HG02610 (cell line): ENCODE measurements around the gene EXTL1.

Experiments
- ATAC-seq: cut with Tn5 transposase; IDR thresholded peaks from one replicate; pipeline ENCODE4 v1.9.1; 2021; ENCODE audit warnings: mild to moderate bottlenecking, moderate library complexity; ENCODE audit not compliant: unreplicated experiment

EXTL1 gene

DNA sequence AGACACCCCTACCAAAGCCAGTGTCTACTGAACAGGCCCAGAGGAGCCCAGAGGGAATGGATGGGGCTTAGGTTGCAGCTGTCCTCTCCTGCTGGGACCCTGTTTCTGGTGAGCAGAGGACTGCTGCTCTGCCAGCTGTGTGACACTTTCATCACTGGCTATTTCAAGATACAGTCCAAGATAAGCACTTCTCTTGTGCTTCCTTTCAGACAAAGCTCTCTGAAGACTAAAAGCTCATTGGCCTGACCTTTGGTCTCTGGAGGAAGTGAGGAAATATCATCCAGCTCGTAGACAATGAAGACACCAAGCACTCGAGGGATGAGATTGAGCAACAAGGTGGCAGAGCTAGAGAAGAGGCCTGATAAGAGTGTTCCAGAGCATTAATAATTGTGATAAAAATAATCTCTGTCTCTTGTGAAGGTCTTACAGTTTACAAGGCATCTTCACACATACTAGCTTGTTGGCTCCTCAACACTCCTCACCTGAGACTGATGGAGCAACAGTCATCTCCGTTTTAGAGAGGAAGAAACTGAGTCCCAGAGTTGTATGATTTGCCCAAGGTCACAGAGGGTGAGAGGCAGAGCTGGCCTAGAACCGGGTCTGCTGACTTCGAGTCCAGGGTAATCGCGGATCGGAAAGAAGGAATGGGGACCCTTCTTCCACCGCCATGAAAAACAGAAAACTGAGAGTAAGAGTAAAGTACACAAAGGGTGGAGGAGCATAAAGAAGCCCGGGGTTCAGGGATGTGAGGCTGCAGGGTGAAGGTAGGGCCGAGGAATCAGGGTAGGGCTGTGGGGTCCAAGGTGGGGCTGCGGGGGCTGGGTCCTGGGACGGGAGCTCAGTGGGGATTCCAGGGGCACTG, 24.4 kb upstream of the EXTL1 start:
- no peak for ATAC-seq

DNA sequence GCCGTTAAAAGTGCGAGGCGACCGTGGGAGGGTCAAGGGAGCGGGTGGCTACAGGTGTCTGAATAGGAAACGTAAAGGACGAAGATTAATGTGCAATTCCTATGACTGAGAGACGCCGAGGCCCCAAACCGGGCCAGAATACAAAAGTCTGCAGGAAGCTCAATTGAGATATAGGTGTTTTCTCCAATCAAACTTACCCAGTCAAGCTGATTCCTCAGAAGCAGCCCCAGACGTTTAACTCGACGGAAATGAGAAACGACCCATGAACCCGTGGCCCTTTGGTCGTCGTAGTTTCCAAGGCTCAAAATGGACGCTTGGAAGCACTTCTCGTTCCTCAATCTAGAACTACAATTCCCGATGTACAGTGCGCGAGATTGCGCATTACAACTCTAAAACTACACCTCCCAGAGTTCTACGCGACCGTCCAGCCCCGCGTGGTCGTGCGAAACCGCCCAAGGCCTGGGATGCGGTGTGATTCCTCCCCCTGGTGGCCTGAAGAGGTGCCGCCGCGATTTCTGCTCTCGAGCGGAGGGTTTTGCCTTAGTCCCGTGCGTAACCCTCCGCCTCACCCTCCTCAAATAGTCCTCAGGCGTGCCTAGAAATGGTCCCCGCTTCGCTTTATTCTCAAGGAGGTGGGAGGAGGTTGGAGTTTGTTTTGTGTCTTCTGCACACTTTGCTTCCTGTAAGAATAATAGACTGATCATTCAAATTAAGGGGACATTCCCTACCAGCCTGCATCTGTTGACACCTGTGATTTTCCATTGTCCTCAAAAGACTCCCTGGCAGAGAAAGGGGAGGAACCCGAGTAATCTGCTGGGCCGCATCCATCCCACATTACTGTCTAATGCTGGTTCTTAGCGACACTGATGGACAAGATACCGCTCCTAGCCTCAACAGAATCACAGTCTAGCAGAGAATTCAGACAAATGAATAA, 23.5 kb upstream of the EXTL1 start, which contains the start of gene PAFAH2:
TSS of gene PAFAH2 (minus strand) at position 236 of the 934 bp plus-strand sequence. CDS start 7,247 bp downstream, outside the sequence.
- ATAC-seq, result peak; percentile 93

DNA sequence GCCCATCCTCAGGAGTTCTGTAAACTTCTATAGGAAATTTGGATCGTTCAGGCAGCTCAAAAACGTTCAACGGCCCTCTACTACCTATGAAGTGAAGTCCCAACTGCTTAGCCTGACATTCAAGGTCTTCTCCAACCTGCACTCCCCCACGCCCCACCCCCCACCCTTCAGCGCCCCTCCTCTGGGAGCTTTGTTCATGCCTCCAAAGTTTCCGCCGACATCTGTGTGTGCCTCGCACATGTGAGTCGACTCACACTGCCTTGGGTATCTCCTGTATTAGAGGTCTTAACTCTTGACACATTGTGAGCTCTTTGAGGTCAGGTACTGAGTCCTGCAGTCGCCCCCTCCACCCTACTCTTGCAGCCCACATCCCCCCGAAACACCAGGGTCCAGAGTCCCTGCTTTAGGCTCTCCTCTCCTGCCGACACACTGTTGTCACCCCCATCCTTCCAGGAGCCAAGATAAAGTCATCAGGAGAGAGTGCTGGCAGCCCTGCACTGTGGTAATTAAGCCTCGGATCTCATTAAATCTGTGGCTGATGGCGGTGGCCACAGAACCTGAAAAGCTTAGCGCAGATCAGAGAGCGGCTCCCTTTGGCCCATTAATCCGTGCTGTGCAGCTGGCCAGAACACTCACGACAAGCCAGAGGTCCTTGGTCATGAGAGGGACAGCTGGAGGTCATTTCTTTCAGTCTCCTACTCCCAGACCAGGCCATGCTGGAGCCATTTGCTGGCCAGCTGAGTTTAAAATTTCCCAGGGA, 22.4 kb upstream of the EXTL1 start:
- no peak for ATAC-seq

DNA sequence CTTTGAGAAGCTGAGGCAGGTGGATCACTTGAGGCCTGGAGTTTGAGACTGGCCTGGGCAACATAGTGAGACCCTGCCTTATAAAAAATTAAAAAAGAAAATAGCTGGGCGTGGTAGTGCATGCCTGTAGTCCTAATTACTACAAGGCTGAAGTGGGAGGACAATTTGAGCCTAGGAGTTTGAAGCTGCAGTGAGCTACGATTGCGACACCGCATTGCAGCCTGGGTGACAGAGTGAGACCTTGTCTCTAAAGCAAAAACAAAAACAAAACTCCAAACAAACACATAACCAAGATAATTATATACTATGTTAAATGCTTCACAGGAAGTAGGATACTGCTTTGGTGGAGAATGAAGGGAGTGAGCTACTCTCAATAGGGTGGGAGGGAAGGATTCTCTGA, 18.3 kb upstream of the EXTL1 start:
- ATAC-seq, result no peak

DNA sequence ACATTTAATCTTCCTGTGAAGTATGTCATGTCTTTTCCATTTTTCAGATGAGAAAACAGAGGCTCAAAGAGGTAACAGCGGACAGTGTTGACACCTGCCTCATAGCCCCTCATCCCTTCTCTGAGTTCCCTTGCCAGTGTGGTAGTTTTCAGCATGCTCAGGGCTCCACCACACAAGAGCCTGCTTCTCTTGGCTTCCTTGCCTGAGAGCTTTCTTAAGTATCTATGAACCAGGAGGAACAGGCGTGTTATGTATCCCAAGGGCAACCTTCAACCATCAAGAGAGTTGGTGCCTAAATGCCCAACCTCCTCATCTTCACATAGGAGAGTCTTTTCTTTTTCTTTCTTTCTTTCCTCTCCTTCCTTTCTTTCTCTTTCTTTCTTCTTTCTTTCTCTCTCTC, 17.8 kb upstream of the EXTL1 start:
- no peak for ATAC-seq

DNA sequence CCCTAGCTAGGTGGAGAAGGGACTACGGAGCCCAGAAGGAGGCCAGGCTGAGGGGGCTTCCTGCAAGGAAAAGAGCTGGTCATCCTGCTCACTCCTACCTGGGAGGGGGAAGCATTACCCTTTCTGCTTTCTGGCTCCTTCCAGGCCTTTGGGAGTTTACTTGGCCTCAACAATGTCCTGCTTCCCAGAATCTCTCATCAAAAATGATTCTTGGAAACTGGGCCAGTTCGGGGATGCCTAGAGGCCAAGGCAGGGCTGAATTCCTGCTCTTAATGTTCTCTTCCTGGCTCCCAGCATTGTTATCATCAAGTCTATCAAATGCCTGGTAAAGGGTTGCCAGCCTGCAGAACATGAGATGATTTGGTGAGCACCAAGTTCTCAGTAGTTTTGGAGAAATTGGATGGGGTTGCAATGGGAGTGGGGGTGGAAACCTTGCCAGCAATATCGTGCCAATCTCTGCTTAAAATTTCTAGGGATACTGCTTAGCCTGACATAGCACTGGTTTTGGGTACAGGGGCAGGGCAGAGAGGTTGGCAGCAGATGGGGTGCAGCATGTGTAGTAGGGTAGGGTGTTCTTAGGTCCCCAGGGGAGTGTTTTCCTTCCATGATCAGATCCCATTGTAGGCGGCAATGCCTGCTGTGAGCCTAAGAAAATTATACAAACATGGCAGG, 16.0 kb upstream of the EXTL1 start:
- no peak for ATAC-seq

DNA sequence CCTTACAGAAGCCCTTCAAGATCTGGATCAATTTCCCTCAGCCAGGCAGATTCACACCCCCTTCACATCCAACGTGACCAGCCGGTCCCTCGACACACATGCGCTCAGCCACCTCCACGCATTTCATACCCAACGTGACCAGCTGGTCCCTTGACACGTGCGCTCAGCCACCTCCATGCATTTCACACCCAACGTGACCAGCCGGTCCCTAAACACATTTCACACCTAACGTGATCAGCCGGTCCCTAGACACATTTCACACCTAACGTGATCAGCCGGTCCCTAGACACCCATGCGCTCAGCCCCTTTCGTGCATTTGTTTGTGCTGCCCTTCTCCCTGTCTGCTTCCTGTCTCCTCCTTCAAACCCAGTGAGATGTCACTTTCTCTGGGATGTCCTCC, 14.9 kb upstream of the EXTL1 start:
- no peak for ATAC-seq

DNA sequence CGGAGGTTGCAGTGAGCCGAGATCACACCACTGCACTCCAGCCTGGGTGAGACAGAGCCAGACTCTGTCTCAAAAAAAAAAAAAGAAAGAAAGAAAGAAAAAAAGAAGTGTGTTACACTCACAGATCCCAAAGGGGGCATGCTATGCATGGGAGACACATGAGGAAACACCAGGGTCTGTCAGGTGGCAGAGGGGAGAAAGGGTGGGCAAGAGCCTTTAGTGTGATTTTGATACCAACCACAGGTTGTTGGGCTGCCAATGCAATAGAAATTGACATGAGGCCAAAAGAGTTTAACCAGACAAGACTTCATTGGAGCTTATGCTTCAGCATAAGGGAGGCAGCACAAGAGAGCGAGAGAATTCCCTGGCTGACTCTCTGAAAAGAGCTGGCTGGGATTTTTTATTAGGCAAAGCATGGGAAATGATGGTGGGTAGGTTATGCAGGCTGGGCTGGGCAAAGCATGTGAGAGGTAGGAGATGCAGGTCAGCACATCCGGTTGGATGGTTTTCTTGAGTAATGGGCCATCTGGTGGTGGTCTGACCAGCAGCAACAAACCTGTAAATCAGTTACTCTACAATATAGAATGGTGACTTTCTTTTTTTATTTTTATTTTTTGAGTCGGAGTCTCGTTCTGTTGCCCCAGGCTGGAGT, 11.7 kb upstream of the EXTL1 start:
- no peak for ATAC-seq

DNA sequence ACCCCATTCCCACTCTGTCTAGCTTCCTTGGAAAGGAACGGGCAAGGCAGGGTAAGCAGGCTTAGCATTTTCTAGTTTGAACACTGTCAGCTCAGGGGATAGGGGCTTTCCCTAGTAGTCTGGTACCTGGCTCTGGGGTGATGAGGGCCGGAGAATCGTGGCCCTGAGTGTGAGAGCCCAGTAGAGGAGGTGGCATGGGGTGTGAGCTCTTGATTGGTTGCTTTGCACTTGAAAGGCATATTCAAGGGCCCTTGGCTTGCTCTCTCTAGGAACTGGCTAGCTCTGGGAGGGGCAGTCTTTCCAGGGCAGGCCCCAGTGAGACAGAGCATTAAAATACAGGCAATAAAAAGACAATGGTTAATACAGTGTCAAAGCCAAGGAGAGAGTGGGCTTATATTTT, 10.8 kb upstream of the EXTL1 start:
- ATAC-seq, result no peak

DNA sequence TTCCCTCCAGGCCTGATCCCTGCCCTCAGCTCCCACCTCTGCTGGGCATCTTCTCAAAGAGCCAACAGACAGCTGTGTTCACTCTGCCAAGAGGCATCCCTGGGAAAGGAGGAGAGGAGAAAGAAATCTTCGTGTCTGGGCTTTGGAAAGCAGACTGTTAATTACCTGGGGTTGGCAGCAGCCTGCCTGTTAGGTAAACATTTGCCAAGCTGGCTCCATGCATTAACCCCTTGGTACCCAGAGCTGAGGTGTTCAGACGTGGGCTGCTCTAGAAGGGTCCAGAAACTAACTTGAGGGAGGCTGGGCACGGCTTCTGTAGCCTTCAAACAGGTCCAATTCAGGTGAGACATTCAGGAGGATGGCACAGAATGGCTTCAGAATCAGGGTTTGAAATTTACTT, 8.7 kb upstream of the EXTL1 start:
- no peak for ATAC-seq

DNA sequence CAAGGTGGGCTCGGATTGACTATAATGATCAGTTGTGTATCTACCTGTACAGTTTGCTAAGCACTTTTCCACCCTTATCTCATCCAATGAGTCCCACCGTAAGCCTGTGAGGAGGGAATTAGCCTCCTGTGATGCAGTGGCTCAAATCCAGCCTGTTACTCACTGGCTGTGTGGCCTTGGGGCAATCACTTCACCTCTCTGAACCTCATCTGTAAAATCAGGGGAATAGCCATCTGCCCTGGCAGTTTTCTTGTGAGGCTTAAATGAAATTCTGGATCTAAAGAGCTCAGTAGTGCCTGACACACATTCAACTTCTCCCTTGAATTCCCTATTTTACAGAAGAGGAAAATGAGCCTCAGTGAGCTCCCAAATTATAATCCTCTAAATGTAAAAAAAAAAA, 7.4 kb upstream of the EXTL1 start:
- ATAC-seq, result no peak

DNA sequence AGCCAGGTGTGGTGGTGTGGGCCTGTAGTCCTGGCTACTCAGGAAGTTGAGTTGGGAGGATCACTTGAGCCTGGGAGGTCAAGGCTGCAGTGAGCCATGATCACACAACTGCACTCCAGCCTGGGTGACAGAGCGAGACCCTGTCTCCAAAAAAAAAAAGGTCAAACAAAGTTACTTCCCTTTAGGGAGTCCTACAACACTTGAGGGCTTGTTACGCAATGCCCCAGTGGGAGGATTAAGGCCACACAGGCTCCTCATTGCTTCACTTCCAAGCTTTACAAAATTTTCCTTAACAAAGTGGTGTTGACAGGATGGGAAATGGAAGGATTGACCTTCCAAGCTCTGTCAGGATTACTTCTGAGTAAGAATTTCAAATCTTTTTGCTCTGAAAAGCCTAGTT, 6.2 kb upstream of the EXTL1 start:
- no peak for ATAC-seq

DNA sequence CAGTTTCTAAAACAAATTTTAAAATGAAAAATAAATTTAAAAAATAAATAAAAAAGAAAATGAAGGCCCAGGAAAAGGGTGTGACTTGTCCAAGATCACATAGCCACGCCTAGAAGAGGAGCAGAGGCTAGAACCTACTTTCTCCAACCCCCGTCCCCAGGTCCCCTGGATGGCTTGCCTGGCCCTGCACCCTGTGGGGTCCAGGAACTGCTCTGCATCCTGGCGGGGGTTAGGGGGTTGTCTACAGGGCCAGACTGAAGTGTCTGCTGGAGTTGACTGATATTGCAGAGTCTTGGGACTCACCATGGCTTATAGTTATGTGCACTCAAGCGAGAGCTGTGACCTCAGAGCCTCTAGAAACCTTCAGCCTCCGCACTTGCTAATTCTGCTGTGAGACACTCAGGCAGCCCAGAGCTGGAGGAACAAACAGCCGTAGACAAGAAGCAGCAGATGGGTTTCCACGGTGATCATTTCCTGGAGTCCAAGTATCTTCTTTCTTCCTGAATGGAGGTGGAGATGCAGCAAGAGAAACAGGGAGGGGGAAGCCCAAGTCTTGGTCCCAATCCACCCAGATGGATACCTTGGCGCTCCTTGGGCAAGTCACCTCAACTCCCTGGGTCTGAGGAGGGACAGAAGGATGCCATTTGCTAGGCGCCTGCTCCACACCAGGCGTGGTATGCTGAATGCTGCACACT, 5.2 kb upstream of the EXTL1 start:
- no peak for ATAC-seq

DNA sequence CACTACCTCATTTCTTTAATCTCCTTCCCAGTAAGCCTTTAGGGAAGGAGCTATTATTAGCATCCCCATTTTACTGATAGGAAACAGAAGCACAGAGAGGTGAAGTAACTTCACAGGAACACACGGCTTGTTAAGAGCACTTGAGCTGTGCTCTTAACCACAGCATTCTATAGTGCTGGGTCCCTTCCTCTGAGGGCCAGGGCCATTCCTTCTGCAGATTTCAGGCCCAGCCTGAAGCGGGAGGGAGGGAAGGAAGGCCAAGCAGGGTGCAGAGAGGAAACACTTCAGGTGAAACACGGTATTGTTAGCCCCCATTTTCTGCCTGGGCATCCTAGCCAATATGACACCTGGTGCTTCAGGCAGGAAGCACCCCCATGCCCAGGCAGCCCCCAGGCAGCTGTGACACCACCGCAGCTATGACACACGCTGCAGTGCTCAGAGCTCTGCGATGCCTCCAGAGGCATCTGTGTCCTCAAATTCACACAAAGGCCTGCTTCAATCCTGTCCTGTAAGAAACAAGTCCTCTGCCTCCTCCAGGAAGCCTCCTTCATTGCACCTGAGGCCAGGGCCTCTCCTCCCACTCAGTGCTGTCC, 4.5 kb upstream of the EXTL1 start:
- ATAC-seq, result no peak

DNA sequence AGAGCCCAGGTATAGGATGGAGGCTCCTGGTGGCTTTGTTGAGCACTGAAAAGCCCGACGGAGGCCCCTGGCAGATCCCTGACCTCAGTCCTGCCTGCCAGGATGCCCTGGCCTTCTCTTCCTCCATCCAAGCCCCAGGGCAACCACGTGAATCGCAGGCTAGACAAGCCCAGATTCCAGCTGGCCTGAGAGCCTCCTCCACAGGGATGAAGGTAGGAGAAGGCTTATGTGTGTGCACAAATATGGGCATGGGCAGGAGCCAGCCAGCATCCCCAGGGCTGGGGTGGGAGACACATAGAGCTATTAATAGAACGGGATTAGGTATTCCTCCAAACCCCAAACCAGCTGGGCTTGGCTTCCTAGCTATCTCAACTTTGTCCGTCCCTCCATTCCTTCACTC, 4.0 kb upstream of the EXTL1 start:
- ATAC-seq, result no peak

DNA sequence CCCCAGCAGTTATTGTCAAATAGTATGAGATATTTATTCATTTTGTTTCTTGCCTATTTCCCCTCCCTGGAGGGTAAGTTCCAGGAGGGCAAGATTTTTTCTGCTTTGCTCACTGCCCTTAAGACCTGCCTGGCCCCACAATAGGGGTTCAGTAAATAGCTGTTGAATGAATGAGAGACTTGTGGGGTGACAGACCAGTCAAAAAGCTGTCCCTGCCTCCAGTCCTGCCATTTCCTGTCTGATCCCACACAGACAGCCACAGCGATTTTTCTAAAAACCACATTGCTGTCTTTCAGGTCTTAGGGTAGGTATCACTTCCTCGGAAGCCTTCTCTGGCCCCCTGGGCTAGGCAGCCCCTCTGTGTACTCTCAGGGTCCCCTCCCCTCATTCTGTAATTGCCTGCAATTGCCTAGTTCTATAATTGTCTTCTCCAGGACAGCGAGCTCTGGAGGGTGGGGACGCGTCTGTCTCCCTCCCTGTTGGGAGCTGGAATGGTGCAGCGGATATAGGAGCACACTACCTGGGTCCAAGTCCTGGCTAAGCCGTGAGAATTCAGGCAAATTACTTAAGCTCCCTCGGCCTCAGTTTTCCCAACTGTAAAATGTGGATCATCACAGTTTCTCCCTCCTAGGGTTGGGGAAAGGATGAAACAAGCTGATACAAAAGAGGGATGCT, 1.8 kb upstream of the EXTL1 start:
- ATAC-seq, result no peak

DNA sequence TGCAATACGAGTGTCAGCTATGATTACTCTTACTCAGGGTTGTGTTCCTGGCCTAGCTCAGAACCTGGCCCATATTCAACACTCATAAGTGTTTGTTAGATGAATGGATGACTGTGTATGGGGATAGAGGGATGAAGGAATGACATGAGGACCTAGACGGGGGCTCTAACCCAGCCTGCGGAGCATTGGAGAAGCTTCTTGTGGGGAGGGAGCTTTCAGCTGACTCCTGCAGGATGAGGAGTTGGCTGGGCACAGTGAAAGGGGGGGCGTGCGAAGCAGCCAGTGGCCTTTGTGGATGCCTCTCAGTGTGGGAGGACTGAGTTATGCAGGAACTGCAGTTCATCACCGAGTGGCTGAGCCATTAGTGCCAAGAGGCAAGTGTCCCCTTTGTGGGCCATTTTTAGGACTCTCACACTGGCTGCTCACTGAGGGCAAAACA, 1.2 kb upstream of the EXTL1 start:
- ATAC-seq, result no peak

DNA sequence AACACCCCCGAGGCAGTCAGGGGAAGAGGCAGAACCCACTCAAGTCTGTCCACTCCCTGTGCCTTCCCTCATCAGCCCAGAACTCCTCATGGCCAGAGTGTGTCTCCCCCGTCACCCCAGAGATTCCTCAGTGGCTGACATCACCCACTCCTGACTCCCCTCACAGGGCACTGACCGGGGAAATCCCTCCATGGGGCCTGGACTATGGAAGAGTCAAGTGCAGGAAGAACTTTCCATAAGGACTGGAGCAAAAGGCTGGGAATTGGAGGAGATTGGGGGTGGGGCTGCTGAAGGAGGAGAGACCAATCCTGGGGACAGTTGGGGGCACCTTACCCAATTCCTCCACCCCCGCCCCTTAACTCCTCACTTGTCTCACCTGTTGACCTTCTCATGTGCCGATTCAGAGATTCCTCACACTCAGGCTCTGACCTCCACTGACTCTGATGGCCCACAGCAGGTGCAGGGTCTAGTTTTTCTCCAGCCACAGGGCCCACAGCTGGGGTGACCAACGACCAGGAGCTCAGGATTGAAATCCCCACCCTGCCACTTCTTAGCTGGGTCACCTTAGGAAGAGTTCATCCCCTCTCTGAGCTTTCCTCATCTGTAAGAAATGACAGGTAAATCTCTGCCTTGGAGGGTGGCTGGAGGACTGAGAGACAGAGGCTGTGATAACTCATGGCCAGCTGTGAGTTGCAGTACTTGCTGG, 481 bp upstream of the EXTL1 start:
- ATAC-seq, result no peak
